Lung (tissue), 12 donors: ENCODE results near the gene IGFBP2. TPM values are rescaled to one million over a fixed set of nuclear protein-coding genes. Genes with fewer than 3 reads are reported as not detected.

Source experiments
- ATAC-seq: fragments of 200-7000 bp; cut with Tn5 transposase; one replicate; pipeline ENCODE4 v1.9.1; 2020; ENCODE audit warnings: moderate number of reproducible peaks; ENCODE audit not compliant: insufficient read depth, low FRiP score
- DNase-seq, 3 donors: peaks; one replicate each; pipeline ENCODE4 v3.0.0-alpha.2; 2013 to 2017
- H3K27ac ChIP-seq, 2 donors: one replicate each; pipeline ENCODE4 v1.5.1; 2013; ENCODE audit warnings: mild to moderate bottlenecking in 2 of 2, moderate library complexity in 2 of 2, control low read depth in 1 of 2, inconsistent platforms in 1 of 2, low read depth in 1 of 2, low read length in 1 of 2
- H3K27me3 ChIP-seq, 3 donors: one replicate each; pipeline ENCODE4 v1.5.1; 2013; ENCODE audit warnings: low read length in 2 of 3; ENCODE audit not compliant: control insufficient read depth in 3 of 3, insufficient read depth in 3 of 3
- H3K36me3 ChIP-seq, 4 donors: one replicate each; pipeline ENCODE4 v1.5.1; 2013; ENCODE audit warnings: low read length in 4 of 4, mild to moderate bottlenecking in 1 of 4, moderate library complexity in 1 of 4; ENCODE audit not compliant: control insufficient read depth in 4 of 4, insufficient read depth in 4 of 4
- H3K4me1 ChIP-seq, 5 donors: one replicate each; pipeline ENCODE4 v1.5.1; 2013; ENCODE audit warnings: low read length in 5 of 5, mild to moderate bottlenecking in 2 of 5, moderate library complexity in 1 of 5; ENCODE audit not compliant: control insufficient read depth in 5 of 5, insufficient read depth in 5 of 5
- H3K4me3 ChIP-seq: one replicate; pipeline ENCODE4 v1.5.1; 2013; ENCODE audit warnings: mild to moderate bottlenecking, control low read depth, moderate library complexity
- H3K9ac ChIP-seq, 2 donors: one replicate each; pipeline ENCODE4 v1.5.1; 2013; ENCODE audit warnings: low read length in 2 of 2, control low read depth in 1 of 2; ENCODE audit not compliant: insufficient read depth in 1 of 2
- H3K9me3 ChIP-seq, 4 donors: one replicate each; pipeline ENCODE4 v1.5.1; 2013; ENCODE audit warnings: low read length in 3 of 4, mild to moderate bottlenecking in 1 of 4, moderate library complexity in 1 of 4; ENCODE audit not compliant: control insufficient read depth in 4 of 4, insufficient read depth in 3 of 4
- WGBS, 2 donors: extraction: QIAGEN DNeasy Blood & Tissue Kit; methylation state at CpG; one replicate each; pipeline ENCODE4 v1.1.7; 2013; 5-methylcytosine and 5-hydroxymethylcytosine counted together
- polyA plus RNA-seq, 2 donors: library from polyadenylated mRNA; stranded (reverse); fragments of 200-250 nt; gene quantifications; one replicate each; pipeline ENCODE4 v1.2.1, GENCODE V29; 2013
- total RNA-seq, 2 donors: library from RNA; depleted of rRNA in 1 of 2; stranded (reverse); fragments of >200 nt in 1 of 2; gene quantifications; one replicate each; pipeline ENCODE4 v1.2.1, GENCODE V29; 2014 to 2021
- TF ChIP-seq, protein P1 (sequence below): IDR thresholded peaks from 2 replicates; pipeline ENCODE4 v1.5.1; 2012; ENCODE audit warnings: mild to moderate bottlenecking; ENCODE audit errors: control extremely low read depth, extremely low read depth
- donor health status: control.
- donor health status: control.
- donor health status: Bipolar disorder and iron deficiency.
- donor health status: healthy.
- donor health status: DM: yes; HTN: yes; CAD: no.

Gene IGFBP2
- total and polyA plus RNA-seq, 4 donors = 50.5 to 104 (median 81.2) TPM

DNA sequence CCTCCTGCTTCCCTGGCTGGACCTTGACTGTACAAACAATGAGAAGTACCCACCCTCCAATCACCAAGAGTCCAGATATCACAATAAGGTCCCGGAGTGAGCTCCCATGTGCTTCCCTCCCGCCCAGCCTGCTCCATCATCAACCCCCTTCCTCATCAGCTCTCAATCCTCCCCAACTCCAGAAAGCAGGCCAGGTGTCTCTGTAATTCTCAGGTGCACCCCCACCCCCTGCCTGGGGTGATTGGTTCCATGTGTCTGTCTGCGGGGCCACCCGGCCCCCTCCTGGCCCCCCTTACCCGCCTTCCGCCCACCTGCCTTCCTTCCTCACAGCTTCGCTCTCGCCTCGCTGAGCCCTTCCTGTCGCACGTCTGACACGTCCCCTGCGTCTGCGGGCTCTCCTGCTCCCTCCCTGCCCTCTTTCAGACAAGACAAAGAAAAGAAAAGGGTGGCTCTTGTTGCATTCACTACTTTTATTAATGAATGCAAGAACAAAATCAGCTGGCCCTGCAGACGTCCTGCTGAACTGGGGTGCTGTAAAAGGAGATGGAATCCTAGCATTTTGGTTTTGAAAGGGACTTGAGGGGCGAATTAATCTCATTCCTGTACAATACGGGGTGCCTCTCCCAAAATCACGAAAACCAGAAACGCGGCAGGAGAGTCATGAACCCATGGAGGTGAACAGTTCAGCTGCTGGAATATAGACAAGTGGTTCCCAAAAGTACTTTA is 26.5 kb upstream of the IGFBP2 start:
- Histone ChIP-seq H3K27me3 (no peaks in the 10 kb centered on the region), H3K4me3 (no peak overlapping the region), H3K27ac (no peak overlapping the region), H3K36me3 (no peaks in the 10 kb centered on the region), H3K9ac (no peak overlapping the region), H3K4me1 (peaks cover 0 to 14% (median 4%) of the 10 kb centered on the region in 5 donors), H3K9me3 (no peaks in the 10 kb centered on the region)
- DNase-seq = peak; percentile 66 to 81 (median 78)
- no peak for ATAC-seq
- TF ChIP-seq, protein P1, sequence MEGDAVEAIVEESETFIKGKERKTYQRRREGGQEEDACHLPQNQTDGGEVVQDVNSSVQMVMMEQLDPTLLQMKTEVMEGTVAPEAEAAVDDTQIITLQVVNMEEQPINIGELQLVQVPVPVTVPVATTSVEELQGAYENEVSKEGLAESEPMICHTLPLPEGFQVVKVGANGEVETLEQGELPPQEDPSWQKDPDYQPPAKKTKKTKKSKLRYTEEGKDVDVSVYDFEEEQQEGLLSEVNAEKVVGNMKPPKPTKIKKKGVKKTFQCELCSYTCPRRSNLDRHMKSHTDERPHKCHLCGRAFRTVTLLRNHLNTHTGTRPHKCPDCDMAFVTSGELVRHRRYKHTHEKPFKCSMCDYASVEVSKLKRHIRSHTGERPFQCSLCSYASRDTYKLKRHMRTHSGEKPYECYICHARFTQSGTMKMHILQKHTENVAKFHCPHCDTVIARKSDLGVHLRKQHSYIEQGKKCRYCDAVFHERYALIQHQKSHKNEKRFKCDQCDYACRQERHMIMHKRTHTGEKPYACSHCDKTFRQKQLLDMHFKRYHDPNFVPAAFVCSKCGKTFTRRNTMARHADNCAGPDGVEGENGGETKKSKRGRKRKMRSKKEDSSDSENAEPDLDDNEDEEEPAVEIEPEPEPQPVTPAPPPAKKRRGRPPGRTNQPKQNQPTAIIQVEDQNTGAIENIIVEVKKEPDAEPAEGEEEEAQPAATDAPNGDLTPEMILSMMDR = no peak
- 16 to 22% methylated on average over 20 of the region's 20 CpGs for WGBS, 2 donors

DNA sequence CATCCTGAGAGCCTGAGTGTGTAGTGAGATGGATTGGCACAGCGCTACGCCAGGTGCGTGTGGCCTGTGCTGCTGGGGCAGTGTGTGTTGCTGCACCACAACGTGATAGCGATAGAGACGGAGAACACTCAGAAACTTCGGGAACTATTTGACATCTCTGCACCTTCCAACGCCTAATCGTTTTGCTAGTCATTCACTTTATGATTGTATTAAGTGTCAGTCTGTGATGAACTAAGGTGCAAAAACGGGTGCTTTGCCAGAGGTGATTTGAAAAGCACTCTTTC is 26.0 kb upstream of the IGFBP2 start:
- WGBS, 2 donors = 74 to 76% methylated on average over 10 of the region's 10 CpGs
- no peak for ATAC-seq
- no peaks in the 10 kb centered on the region for H3K27me3 ChIP-seq

DNA sequence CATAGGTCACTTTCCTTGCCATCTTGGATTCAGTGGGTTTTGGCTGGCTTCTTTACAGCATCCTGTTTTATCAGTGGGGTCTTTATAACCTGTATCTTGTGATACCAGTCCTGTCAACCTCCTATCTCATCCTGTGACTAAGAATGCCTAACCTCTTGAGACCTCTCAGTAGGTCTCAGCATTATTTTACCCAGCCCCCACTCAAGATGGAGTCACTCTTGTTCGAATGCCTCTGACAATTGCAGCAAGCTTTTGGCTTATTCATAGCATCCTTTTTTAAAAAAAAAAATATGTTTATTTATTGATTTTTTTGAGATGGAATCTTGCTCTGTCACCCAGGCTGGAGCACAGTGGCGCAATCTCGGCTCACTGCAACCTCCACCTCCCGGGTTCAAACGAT is 24.7 kb upstream of the IGFBP2 start:
- H3K9ac ChIP-seq = no peak overlapping the region
- no peak overlapping the region for H3K4me3 ChIP-seq
- DNase-seq = no peak
- ATAC-seq = no peak
- no peaks in the 10 kb centered on the region for H3K9me3 ChIP-seq
- H3K27me3 ChIP-seq = no peaks in the 10 kb centered on the region
- no peaks in the 10 kb centered on the region for H3K36me3 ChIP-seq
- TF ChIP-seq, protein P1 = no peak
- H3K4me1 ChIP-seq = peaks cover 0 to 10% (median 0%) of the 10 kb centered on the region in 5 donors
- 95 to 97% methylated on average over 5 of the region's 5 CpGs for WGBS, 2 donors
- no peak overlapping the region for H3K27ac ChIP-seq

More for the DNA sequence above, 26.0 kb upstream of the IGFBP2 start:
- Histone ChIP-seq H3K9me3 (no peaks in the 10 kb centered on the region), H3K27ac (no peak overlapping the region), H3K36me3 (no peaks in the 10 kb centered on the region), H3K4me1 (peaks cover 0 to 14% (median 4%) of the 10 kb centered on the region in 5 donors), H3K4me3 (no peak overlapping the region), H3K9ac (no peak overlapping the region)
- TF ChIP-seq, protein P1 = no peak
- peak in 1 of 3 donors; percentile 51 for DNase-seq
